Breast epithelium (tissue), 4 donors: ENCODE data around the gene PDE1C. TPM values are rescaled to one million over a fixed set of nuclear protein-coding genes. Genes with fewer than 3 reads are reported as not detected.

ENCODE experiments used
- DNase-seq, 2 donors: peaks; one replicate each; pipeline ENCODE4 v3.0.0-alpha.2; 2019; ENCODE audit warnings: low spot score in 2 of 2
- H3K27ac ChIP-seq, 2 donors: fragments of 200-600 bp; sonication (generic) in 1 of 2; one replicate each; pipeline ENCODE4 v1.5.1; 2016 to 2019; ENCODE audit warnings: mild to moderate bottlenecking in 1 of 2
- H3K27me3 ChIP-seq, 2 donors: fragments of 200-600 bp; sonication (generic) in 1 of 2; one replicate each; pipeline versions ENCODE4 v1.5.1 to v1.6.0; 2017 to 2019; ENCODE audit warnings: control low read depth in 1 of 2, mild to moderate bottlenecking in 1 of 2
- H3K36me3 ChIP-seq: fragments of 200-600 bp; one replicate; pipeline ENCODE4 v1.5.1; 2019
- H3K4me1 ChIP-seq, 2 donors: fragments of 200-600 bp; sonication (generic); one replicate each; pipeline ENCODE4 v1.5.1; 2016 to 2019; ENCODE audit warnings: control low read depth in 1 of 2
- H3K4me3 ChIP-seq, 3 donors: fragments of 200-600 bp; sonication (generic); 1 replicate in 2 of 3; 2 replicates in 1 of 3; pipeline ENCODE4 v1.5.1; 2016 to 2019; ENCODE audit warnings: mild to moderate bottlenecking in 3 of 3, moderate library complexity in 2 of 3
- H3K9me3 ChIP-seq, 2 donors: fragments of 200-600 bp; sonication (generic) in 1 of 2; one replicate each; pipeline ENCODE4 v1.5.1; 2016 to 2019; ENCODE audit warnings: control low read depth in 1 of 2
- POLR2A ChIP-seq: fragments of 450-650 bp; IDR thresholded peaks from one replicate; pipeline ENCODE4 v1.6.1; 2016; ENCODE audit warnings: antibody characterized with exemption, mild to moderate bottlenecking, moderate library complexity
- POLR2AphosphoS5 ChIP-seq, 3 donors: sonication (generic); formaldehyde crosslinking; IDR thresholded peaks; one replicate each; pipeline ENCODE4 v1.6.1; 2017; ENCODE audit warnings: antibody characterized with exemption in 3 of 3
- intact Hi-C: fragments of 100-400 bp; cut with DNase I; formaldehyde crosslinking; loops from one replicate; pipeline ENCODE4 v1.15.1; 2023; ENCODE audit warnings: low total_unique reads
- total RNA-seq, 3 donors: library from RNA; depleted of rRNA; stranded (reverse); fragments of >200 nt; gene quantifications; one replicate each; pipeline ENCODE4 v1.1.0, GENCODE V29; 2016
- TF ChIP-seq, protein P1 (sequence below), 3 donors: fragments of 450-650 bp; IDR thresholded peaks; one replicate each; pipeline ENCODE4 v1.5.1; 2016 to 2017; ENCODE audit warnings: antibody characterized with exemption in 3 of 3, mild to moderate bottlenecking in 3 of 3, moderate library complexity in 3 of 3

Gene PDE1C
- total RNA-seq, 3 donors from 2014 or later: 3.2 to 30.1 (median 18.7) TPM

- Histone ChIP-seq H3K4me3 (no peak overlapping the region), H3K4me1 (no peaks in the 10 kb centered on the region), H3K9me3 (no peaks in the 10 kb centered on the region), H3K36me3 (no peaks in the 10 kb centered on the region), H3K27me3 (no peaks in the 10 kb centered on the region), H3K27ac (no peak overlapping the region)
- DNase-seq: no peak
- TF ChIP-seq POLR2AphosphoS5 (IDR thresholded peaks at IDR 0.05): no peak
- TF ChIP-seq, protein P1, sequence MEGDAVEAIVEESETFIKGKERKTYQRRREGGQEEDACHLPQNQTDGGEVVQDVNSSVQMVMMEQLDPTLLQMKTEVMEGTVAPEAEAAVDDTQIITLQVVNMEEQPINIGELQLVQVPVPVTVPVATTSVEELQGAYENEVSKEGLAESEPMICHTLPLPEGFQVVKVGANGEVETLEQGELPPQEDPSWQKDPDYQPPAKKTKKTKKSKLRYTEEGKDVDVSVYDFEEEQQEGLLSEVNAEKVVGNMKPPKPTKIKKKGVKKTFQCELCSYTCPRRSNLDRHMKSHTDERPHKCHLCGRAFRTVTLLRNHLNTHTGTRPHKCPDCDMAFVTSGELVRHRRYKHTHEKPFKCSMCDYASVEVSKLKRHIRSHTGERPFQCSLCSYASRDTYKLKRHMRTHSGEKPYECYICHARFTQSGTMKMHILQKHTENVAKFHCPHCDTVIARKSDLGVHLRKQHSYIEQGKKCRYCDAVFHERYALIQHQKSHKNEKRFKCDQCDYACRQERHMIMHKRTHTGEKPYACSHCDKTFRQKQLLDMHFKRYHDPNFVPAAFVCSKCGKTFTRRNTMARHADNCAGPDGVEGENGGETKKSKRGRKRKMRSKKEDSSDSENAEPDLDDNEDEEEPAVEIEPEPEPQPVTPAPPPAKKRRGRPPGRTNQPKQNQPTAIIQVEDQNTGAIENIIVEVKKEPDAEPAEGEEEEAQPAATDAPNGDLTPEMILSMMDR (IDR thresholded peaks at IDR 0.05): no peak
- no peak for TF ChIP-seq POLR2A
- intact Hi-C loops: no loop called here
Measured at GRCh38 chr7:31858055-31858454, 212.2 kb downstream of the PDE1C start.

DNA sequence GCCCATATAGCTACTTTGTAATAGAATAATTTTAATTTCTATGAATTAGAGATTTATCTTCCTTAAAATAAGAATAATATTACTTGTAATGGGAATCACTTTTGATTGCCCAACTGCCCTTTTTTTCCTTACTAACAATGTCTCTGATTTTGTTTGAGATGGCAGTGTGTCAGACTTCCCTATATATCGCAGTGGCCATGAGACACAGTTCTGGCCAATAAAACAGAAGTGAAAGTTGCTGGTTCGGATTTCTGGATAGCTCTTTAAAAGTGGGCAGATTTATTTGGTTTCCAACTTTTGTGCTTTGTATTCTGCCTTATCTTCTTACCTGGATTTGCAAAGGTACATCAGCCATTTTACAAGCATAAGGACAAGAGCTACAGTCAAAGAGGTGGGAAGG, 213.0 kb downstream of the PDE1C start:
- no peak for DNase-seq
- H3K27ac ChIP-seq: no peak overlapping the region
- H3K9me3 ChIP-seq: no peaks in the 10 kb centered on the region
- no peaks in the 10 kb centered on the region for H3K27me3 ChIP-seq
- H3K4me3 ChIP-seq: no peak overlapping the region
- H3K36me3 ChIP-seq: no peaks in the 10 kb centered on the region
- H3K4me1 ChIP-seq: no peaks in the 10 kb centered on the region
- intact Hi-C loops: no loop called here
- TF ChIP-seq POLR2A: no peak

- DNase-seq: no peak
- TF ChIP-seq POLR2AphosphoS5 (IDR thresholded peaks at IDR 0.05) (no peak), POLR2A (no peak)
- TF ChIP-seq, protein P1 (IDR thresholded peaks at IDR 0.05): no peak
- Histone ChIP-seq H3K36me3 (no peaks in the 10 kb centered on the region), H3K4me3 (no peak overlapping the region), H3K27me3 (no peaks in the 10 kb centered on the region), H3K9me3 (no peaks in the 10 kb centered on the region), H3K27ac (no peak overlapping the region), H3K4me1 (no peaks in the 10 kb centered on the region)
- intact Hi-C loops: no loop called here
Measured at GRCh38 chr7:31856337-31856736, 213.9 kb downstream of the PDE1C start.

- H3K27me3 ChIP-seq: no peaks in the 10 kb centered on the region
- no peaks in the 10 kb centered on the region for H3K36me3 ChIP-seq
- H3K9me3 ChIP-seq: no peaks in the 10 kb centered on the region
- intact Hi-C loops: no loop called here
- DNase-seq: no peak
- TF ChIP-seq, protein P1 (IDR thresholded peaks at IDR 0.05): no peak
- no peak for TF ChIP-seq POLR2AphosphoS5 (IDR thresholded peaks at IDR 0.05)
- no peak overlapping the region for H3K4me3 ChIP-seq
- no peak overlapping the region for H3K27ac ChIP-seq
- no peaks in the 10 kb centered on the region for H3K4me1 ChIP-seq
Measured at GRCh38 chr7:31855530-31855929, 214.7 kb downstream of the PDE1C start.

DNA sequence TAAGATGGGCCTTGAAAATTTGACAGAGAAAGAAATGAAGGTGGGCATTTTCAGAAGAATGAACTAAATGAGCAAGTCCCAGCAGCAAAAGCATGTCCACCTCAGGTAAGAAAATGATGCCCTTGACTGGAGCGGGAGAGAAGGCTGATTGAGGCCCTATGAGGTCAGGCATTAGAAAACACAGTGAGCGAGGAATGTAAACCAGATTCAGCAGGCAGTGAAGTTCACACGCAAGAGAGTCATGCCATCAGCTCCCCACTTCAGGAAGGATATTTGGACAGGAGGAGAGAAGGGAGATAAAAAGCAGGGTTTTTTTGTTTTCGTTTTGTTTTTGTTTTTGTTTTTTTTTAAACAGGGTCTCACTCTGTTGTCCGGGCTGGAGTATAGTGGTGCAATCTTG, 216.8 kb downstream of the PDE1C start:
- Histone ChIP-seq H3K4me1 (no peaks in the 10 kb centered on the region), H3K9me3 (no peaks in the 10 kb centered on the region), H3K27me3 (no peaks in the 10 kb centered on the region), H3K36me3 (no peaks in the 10 kb centered on the region), H3K4me3 (no peak overlapping the region), H3K27ac (no peak overlapping the region)
- TF ChIP-seq POLR2A (no peak), POLR2AphosphoS5 (IDR thresholded peaks at IDR 0.05) (no peak)
- TF ChIP-seq, protein P1 (IDR thresholded peaks at IDR 0.05): no peak
- intact Hi-C loops: no loop called here
- no peak for DNase-seq

DNA sequence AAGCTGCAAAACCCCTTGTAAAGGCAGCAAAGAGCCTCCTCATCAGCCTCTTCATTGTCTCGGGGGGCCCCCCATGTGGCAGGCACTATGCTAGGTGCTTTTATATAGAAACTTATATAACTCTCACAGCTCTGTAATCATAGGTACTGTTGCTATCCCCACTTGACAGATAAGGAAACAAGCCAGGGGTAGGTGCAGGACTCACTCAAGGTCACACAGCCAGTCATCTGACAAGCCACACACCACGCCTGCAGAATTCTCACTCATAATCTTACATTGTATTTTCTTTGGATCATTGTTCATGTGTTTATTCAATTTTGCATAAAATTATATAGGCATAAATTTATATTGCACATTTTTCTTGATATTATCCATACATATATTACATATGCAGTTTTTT, 217.7 kb downstream of the PDE1C start:
- TF ChIP-seq POLR2AphosphoS5 (IDR thresholded peaks at IDR 0.05) (no peak), POLR2A (no peak)
- TF ChIP-seq, protein P1 (IDR thresholded peaks at IDR 0.05): no peak
- H3K36me3 ChIP-seq: no peaks in the 10 kb centered on the region
- no peaks in the 10 kb centered on the region for H3K4me1 ChIP-seq
- H3K4me3 ChIP-seq: no peak overlapping the region
- H3K9me3 ChIP-seq: no peaks in the 10 kb centered on the region
- no peak overlapping the region for H3K27ac ChIP-seq
- intact Hi-C loops: no loop called here
- H3K27me3 ChIP-seq: no peaks in the 10 kb centered on the region
- DNase-seq: no peak
